Measurements from ENCODE around the gene TNFRSF8. TPM values are rescaled to one million over a fixed set of nuclear protein-coding genes. Genes with fewer than 3 reads are reported as not detected.

TNFRSF8 gene
- total and polyA plus RNA-seq, 2 of the 4 experiments (the other 2 are of a cell fraction), result under 0.01 to 0.31 TPM

- ChIA-PET CTCF (no interaction called here), POLR2A (ENCODE audit: unreplicated experiment) (no interaction called here)
- intact Hi-C loops (cut with micrococcal nuclease) (no loop called here), dilution Hi-C loops (cut with HindIII; ENCODE audit: low sequenced_read_pairs, unreplicated experiment) (no loop called here), in situ Hi-C loops (cut with MboI; ENCODE audit: low sequenced_read_pairs) (no loop called here)
- DNase-seq (peak; percentile 87), ATAC-seq (ENCODE audit: low read depth) (peak; percentile 32)
- Histone ChIP-seq H3K79me1 (ENCODE audit: low read depth in 1 of 2, low read length in 2 of 2) (no peaks in the 10 kb centered on the region), H3K4me3 (ENCODE audit: insufficient read depth, low read depth, low read length) (no peak overlapping the region), H3K9me1 (ENCODE audit: insufficient read depth, low read length) (no peaks in the 10 kb centered on the region), H4K20me1 (ENCODE audit: insufficient read depth, low read length) (no peaks in the 10 kb centered on the region), H2AK9ac (replicated peaks; ENCODE audit: low read depth, low read length, poor library complexity) (no peak overlapping the region), H3K4ac (ENCODE audit: low read depth, low read length) (no peak overlapping the region), H3K27ac (ENCODE audit: insufficient read depth, low read length) (peak overlapping the region; percentile 27; the same call in 1 of the 2 replicates), H4K8ac (ENCODE audit: low read depth in 2 of 2, low read length in 2 of 2) (0 out of 4 replicates have a peak overlapping the region, but pooled peaks of 1 of the 2 experiments have one; percentile 6), H2AK5ac (ENCODE audit: low read depth, low read length) (no peak overlapping the region), H4K91ac (ENCODE audit: insufficient read depth, low read depth, low read length) (no peak overlapping the region; the same call in 1 of the 2 replicates), H3K9me3 (ENCODE audit: control insufficient read depth, insufficient read depth, low read length) (peaks cover 5% of the 10 kb centered on the region; the same call in 1 of the 2 replicates), H3K4me2 (ENCODE audit: low read depth, low read length) (peak overlapping the region; percentile 69), H2BK120ac (ENCODE audit: low read depth, low read length) (no peak overlapping the region), H2BK20ac (ENCODE audit: low read depth, low read length) (no peak overlapping the region), H2AFZ (replicated peaks; ENCODE audit: low read length, poor library complexity) (peak overlapping the region; percentile 9), H4K5ac (ENCODE audit: low read depth, low read length) (peak overlapping the region; percentile 83), H3K4me1 (ENCODE audit: control insufficient read depth, insufficient read depth, low read length) (peaks cover 4% of the 10 kb centered on the region), H3K14ac (replicated peaks; ENCODE audit: low read depth, low read length) (no peak overlapping the region), H3K23ac (ENCODE audit: low read depth, low read length) (no peak overlapping the region), H3K27me3 (ENCODE audit: control insufficient read depth, insufficient read depth, low read length) (peaks cover 2% of the 10 kb centered on the region; the same call in 1 of the 2 replicates), H3K18ac (ENCODE audit: low read depth, low read length) (peak overlapping the region; percentile 87), H2BK5ac (ENCODE audit: low read depth, low read length, poor library complexity, severe bottlenecking) (peak overlapping the region; percentile 52), H3K56ac (ENCODE audit: extremely low read depth, insufficient read depth, low read length) (no peak overlapping the region), H3K9ac (ENCODE audit: low read depth, low read length) (no peak overlapping the region), H2BK15ac (ENCODE audit: low read depth, low read length) (no peak overlapping the region), H3K36me3 (ENCODE audit: control insufficient read depth, insufficient read depth, low read length) (no peaks in the 10 kb centered on the region)
- BruUV-seq (replicated peaks), result no TSS peak
- TF ChIP-seq MAZ (IDR thresholded peaks at IDR 0.05; ENCODE audit: borderline replicate concordance, low read depth, low read length) (peak; percentile 59; the same call in 1 of the 2 replicates), SMC3 (IDR thresholded peaks at IDR 0.05; ENCODE audit: low read depth, low read length) (no peak)
- 29% methylated on average over 2 of the region's 8 CpGs; no CpG with 5 or more reads in 1 of the 2 experiments for WGBS, 2 experiments (ENCODE audit: extremely low coverage in 2 of 2, insufficient read length in 1 of 2)
Measured at GRCh38 chr1:12083766-12084165, 20.7 kb downstream of the TNFRSF8 start.

Measured in IMR-90 (cell line).